ENCODE measurements around the gene SEMA3E.

DNA sequence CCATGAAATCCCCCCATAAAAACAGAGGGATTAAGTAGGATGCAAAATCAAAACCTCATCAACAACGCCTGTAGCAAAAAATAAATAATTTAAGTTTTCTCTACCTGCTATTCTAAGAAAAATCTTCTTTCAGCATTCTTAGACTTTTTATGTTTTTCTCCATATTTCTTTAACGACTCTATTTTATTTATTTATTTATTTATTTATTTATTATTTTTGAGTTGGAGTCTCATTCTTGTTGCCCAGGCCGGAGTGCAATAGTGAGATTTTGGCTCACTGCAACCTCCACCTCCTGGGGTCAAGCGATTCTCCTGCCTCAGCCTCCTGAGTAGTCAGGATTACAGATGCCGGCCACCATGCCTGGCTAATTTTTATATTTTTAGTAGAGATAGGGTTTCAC, 192.5 kb downstream of the SEMA3E start:
- TF ChIP-seq POLR2A (IDR thresholded peaks at IDR 0.05; ENCODE audit: low read depth, low read length) (no peak), TAF1 (IDR thresholded peaks at IDR 0.05; ENCODE audit: low read depth, low read length) (no peak)

Data from GM12891 (cell line).